ENCODE measurements around the gene BCAS2. TPM values are rescaled to one million over a fixed set of nuclear protein-coding genes. Genes with fewer than 3 reads are reported as not detected.

The BCAS2 gene
- total RNA-seq, 2 experiments from 2014 or later, result 39.3 to 40.8 TPM

- TF ChIP-seq CTCF (conservative IDR thresholded peaks at IDR 0.05; ENCODE audit: low read length) (no peak), EZH2phosphoT487 (IDR thresholded peaks at IDR 0.05; ENCODE audit: borderline replicate concordance, low read depth, low read length) (no peak)
- Histone ChIP-seq H3K4me1 (ENCODE audit: insufficient read depth, low read length, poor library complexity, severe bottlenecking) (no peaks in the 10 kb centered on the region), H4K20me1 (ENCODE audit: insufficient read depth, low read length) (no peaks in the 10 kb centered on the region), H3K4me3 (ENCODE audit: low read depth, low read length, poor library complexity, severe bottlenecking) (no peak overlapping the region), H3K4me2 (ENCODE audit: low read length) (no peak overlapping the region), H2AFZ (ENCODE audit: low read length) (no peak overlapping the region), H3K9me3 (ENCODE audit: low read length) (no peaks in the 10 kb centered on the region), H3K36me3 (ENCODE audit: insufficient read depth, low read length) (no peaks in the 10 kb centered on the region), H3K79me2 (ENCODE audit: insufficient read depth, low read depth, low read length) (no peaks in the 10 kb centered on the region), H3K9me2 (ENCODE audit: insufficient read depth, low read length) (no peaks in the 10 kb centered on the region), H3K27ac (ENCODE audit: low read depth, low read length, poor library complexity, severe bottlenecking) (no peak overlapping the region)
- DNase-seq (ENCODE audit: low spot score), result no peak
- CTCF ChIA-PET (ENCODE audit: unreplicated experiment), result interaction anchor here (0.5 kb wide), 1 partner anchor 19 kb away, joined by 3 read pairs; no protein-coding TSS in a partner anchor
- intact Hi-C loops (cut with micrococcal nuclease; ENCODE audit: unreplicated experiment), result no loop called here
- no TSS peak for BruUV-seq (replicated peaks)
- POLR2A ChIA-PET, result no interaction called here
Observed at GRCh38 chr1:114540272-114540671, 41.1 kb downstream of the BCAS2 start.

DNA sequence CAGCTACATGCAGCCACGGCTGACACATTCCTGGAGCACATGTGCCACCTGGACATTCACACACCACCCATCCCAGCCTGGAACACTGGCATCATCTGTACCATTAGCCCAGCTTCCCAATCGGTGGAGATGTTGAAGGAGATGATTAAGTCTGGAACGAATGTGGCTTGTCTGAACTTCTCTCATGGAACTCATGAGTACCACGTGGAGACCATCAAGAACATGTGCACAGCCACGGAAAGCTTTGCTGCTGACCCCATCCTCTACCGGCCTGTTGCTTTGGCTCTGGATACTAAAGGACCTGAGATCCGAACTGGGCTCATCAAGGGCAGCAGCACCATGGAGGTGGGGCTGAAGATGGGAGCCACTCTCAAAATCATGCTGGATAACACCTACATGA is 45.4 kb downstream of the BCAS2 start:
- H4K20me1 ChIP-seq (ENCODE audit: insufficient read depth, low read length), result no peaks in the 10 kb centered on the region
- no peaks in the 10 kb centered on the region for H3K4me1 ChIP-seq (ENCODE audit: insufficient read depth, low read length, poor library complexity, severe bottlenecking)
- H3K79me2 ChIP-seq (ENCODE audit: insufficient read depth, low read depth, low read length), result no peaks in the 10 kb centered on the region
- H3K9me3 ChIP-seq (ENCODE audit: low read length), result no peaks in the 10 kb centered on the region
- ChIA-PET CTCF (ENCODE audit: unreplicated experiment) (no interaction called here), POLR2A (no interaction called here)
- H3K9me2 ChIP-seq (ENCODE audit: insufficient read depth, low read length), result no peaks in the 10 kb centered on the region
- no peak overlapping the region for H2AFZ ChIP-seq (ENCODE audit: low read length)
- intact Hi-C loops (cut with micrococcal nuclease; ENCODE audit: unreplicated experiment), result no loop called here
- DNase-seq (ENCODE audit: low spot score), result no peak
- H3K4me3 ChIP-seq (ENCODE audit: low read depth, low read length, poor library complexity, severe bottlenecking), result no peak overlapping the region
- no peaks in the 10 kb centered on the region for H3K36me3 ChIP-seq (ENCODE audit: insufficient read depth, low read length)
- TF ChIP-seq CTCF (conservative IDR thresholded peaks at IDR 0.05; ENCODE audit: low read length), result no peak
- no peak for TF ChIP-seq EZH2phosphoT487 (IDR thresholded peaks at IDR 0.05; ENCODE audit: borderline replicate concordance, low read depth, low read length)
- H3K4me2 ChIP-seq (ENCODE audit: low read length), result no peak overlapping the region
- no peak overlapping the region for H3K27ac ChIP-seq (ENCODE audit: low read depth, low read length, poor library complexity, severe bottlenecking)
- BruUV-seq (replicated peaks), result no TSS peak

DNA sequence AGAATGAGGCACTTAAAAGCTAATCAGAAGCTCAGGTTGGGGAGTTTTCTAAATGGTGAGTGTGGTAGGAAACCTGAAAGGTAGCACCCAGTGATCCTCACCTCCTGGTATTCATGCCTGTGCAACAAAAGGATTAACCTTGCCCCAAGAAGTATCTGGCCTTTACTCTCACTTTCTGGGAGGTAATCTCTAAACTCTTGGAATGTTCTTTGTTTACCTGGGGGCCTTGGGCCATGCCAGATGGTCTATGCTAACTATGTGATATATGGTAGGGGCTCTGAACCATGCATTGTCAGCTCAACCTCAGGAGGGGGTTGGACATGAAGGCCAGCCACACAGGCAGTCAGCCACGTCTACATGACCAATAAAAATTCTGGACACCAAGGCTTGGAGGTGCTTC is 46.0 kb downstream of the BCAS2 start:
- CTCF ChIA-PET (ENCODE audit: unreplicated experiment), result no interaction called here
- POLR2A ChIA-PET, result interaction anchor here (0.9 to 1.0 kb wide), 2 partner anchors 154 to 205 kb away, joined by 3 read pairs; no protein-coding TSS in a partner anchor

More for the DNA sequence above, 46.0 kb downstream of the BCAS2 start:
- H3K9me3 ChIP-seq (ENCODE audit: low read length), result no peaks in the 10 kb centered on the region
- no peaks in the 10 kb centered on the region for H3K36me3 ChIP-seq (ENCODE audit: insufficient read depth, low read length)
- no peak overlapping the region for H2AFZ ChIP-seq (ENCODE audit: low read length)
- intact Hi-C loops (cut with micrococcal nuclease; ENCODE audit: unreplicated experiment), result no loop called here
- H3K4me3 ChIP-seq (ENCODE audit: low read depth, low read length, poor library complexity, severe bottlenecking), result no peak overlapping the region
- H3K27ac ChIP-seq (ENCODE audit: low read depth, low read length, poor library complexity, severe bottlenecking), result no peak overlapping the region
- no peaks in the 10 kb centered on the region for H4K20me1 ChIP-seq (ENCODE audit: insufficient read depth, low read length)
- no peak for TF ChIP-seq CTCF (conservative IDR thresholded peaks at IDR 0.05; ENCODE audit: low read length)
- H3K9me2 ChIP-seq (ENCODE audit: insufficient read depth, low read length), result no peaks in the 10 kb centered on the region
- no peak for DNase-seq (ENCODE audit: low spot score)
- H3K4me1 ChIP-seq (ENCODE audit: insufficient read depth, low read length, poor library complexity, severe bottlenecking), result no peaks in the 10 kb centered on the region
- no TSS peak for BruUV-seq (replicated peaks)
- H3K79me2 ChIP-seq (ENCODE audit: insufficient read depth, low read depth, low read length), result no peaks in the 10 kb centered on the region
- no peak overlapping the region for H3K4me2 ChIP-seq (ENCODE audit: low read length)

Data from OCI-LY7 (cell line).